HepG2 (cell line): ENCODE results near the gene MT1A. TPM values are rescaled to one million over a fixed set of nuclear protein-coding genes. Genes with fewer than 3 reads are reported as not detected.

Experiments
- CBFB ChIP-seq: sonication (generic); formaldehyde crosslinking; IDR thresholded peaks from 2 replicates; pipeline ENCODE4 v1.4.0; 2020; ENCODE audit warnings: missing genetic modification reagents
- EED ChIP-seq: sonication (generic); formaldehyde crosslinking; IDR thresholded peaks from 2 replicates; pipeline ENCODE4 v1.5.0; 2020; ENCODE audit warnings: mild to moderate bottlenecking, missing genetic modification reagents
- HOXA3 ChIP-seq: sonication (generic); formaldehyde crosslinking; IDR thresholded peaks from 2 replicates; pipeline ENCODE4 v1.5.0; 2020; ENCODE audit warnings: missing genetic modification reagents
- MTA1 ChIP-seq: sonication (generic); formaldehyde crosslinking; IDR thresholded peaks from 2 replicates; pipeline ENCODE4 v1.4.0; 2020; ENCODE audit warnings: missing genetic modification reagents, mild to moderate bottlenecking, borderline replicate concordance
- MYNN ChIP-seq: sonication (generic); formaldehyde crosslinking; IDR thresholded peaks from 2 replicates; pipeline ENCODE4 v1.4.0; 2020; ENCODE audit warnings: mild to moderate bottlenecking, low read depth, missing genetic modification reagents
- RARG ChIP-seq: sonication (generic); formaldehyde crosslinking; IDR thresholded peaks from 2 replicates; pipeline ENCODE4 v1.4.0; 2020; ENCODE audit warnings: low read depth, mild to moderate bottlenecking, missing genetic modification reagents
- RBFOX2 ChIP-seq: fragments of 200-400 bp; formaldehyde crosslinking; IDR thresholded peaks from 2 replicates; pipeline ENCODE4 v1.6.1; 2017; ENCODE audit warnings: low read depth, mild to moderate bottlenecking, low read length
- SP140L ChIP-seq: sonication (generic); formaldehyde crosslinking; IDR thresholded peaks from 2 replicates; pipeline ENCODE4 v1.4.0; 2020; ENCODE audit warnings: missing genetic modification reagents, borderline replicate concordance
- TEAD3 ChIP-seq: optimal IDR thresholded peaks from 2 replicates; pipeline ENCODE3; 2016; ENCODE audit warnings: borderline replicate concordance
- TOPORS ChIP-seq: sonication (generic); formaldehyde crosslinking; IDR thresholded peaks from 2 replicates; pipeline ENCODE4 v1.8.0; 2023; ENCODE audit warnings: mild to moderate bottlenecking, missing genetic modification reagents
- ZNF10 ChIP-seq: sonication (generic); formaldehyde crosslinking; IDR thresholded peaks from 2 replicates; pipeline ENCODE4 v1.4.0; 2020; ENCODE audit warnings: mild to moderate bottlenecking, low read depth, missing genetic modification reagents, borderline replicate concordance
- ZNF253 ChIP-seq: sonication (generic); formaldehyde crosslinking; IDR thresholded peaks from 2 replicates; pipeline ENCODE4 v1.8.0; 2022; ENCODE audit warnings: mild to moderate bottlenecking, missing genetic modification reagents, borderline replicate concordance
- polyA plus RNA-seq, 8 experiments: library from polyadenylated mRNA; depleted of rRNA in 3 of 8; stranded (reverse) in 7 of 8; unstranded in 1 of 8; fragments of >200 nt; fragmentation: Illumina TruSeq in 4 of 8; extraction: Trizol in 4 of 8; gene quantifications; 2 replicates each; pipeline versions ENCODE4 v1.2.1 to v1.2.3, GENCODE V29; 2011 to 2016; ENCODE audit warnings: low read depth in 4 of 8, missing spikeins in 1 of 8, mixed read lengths in 1 of 8; ENCODE audit not compliant: insufficient read depth in 1 of 8
- total RNA-seq, 5 experiments: library from RNA; depleted of rRNA; stranded (reverse); fragments of >200 nt; fragmentation: Illumina TruSeq; extraction: Trizol; gene quantifications; 2 replicates each; pipeline ENCODE4 v1.2.3, GENCODE V29; 2016; ENCODE audit warnings: low read depth in 1 of 5
- TF ChIP-seq, protein P1 (sequence below): sonication (generic); formaldehyde crosslinking; conservative IDR thresholded peaks from 2 replicates; pipeline ENCODE4 v1.4.0; 2020; ENCODE audit warnings: mild to moderate bottlenecking, missing genetic modification reagents, moderate library complexity
- TF ChIP-seq, protein P2 (sequence below): sonication (generic); formaldehyde crosslinking; IDR thresholded peaks from 2 replicates; pipeline ENCODE4 v1.5.1; 2020; ENCODE audit warnings: mild to moderate bottlenecking, missing genetic modification reagents, moderate library complexity
- TF ChIP-seq, protein P3 (sequence below): sonication (generic); formaldehyde crosslinking; IDR thresholded peaks from 2 replicates; pipeline ENCODE4 v1.9.0; 2022; ENCODE audit warnings: missing genetic modification reagents, mild to moderate bottlenecking, borderline replicate concordance
- TF ChIP-seq, protein P4 (sequence below): sonication (generic); formaldehyde crosslinking; IDR thresholded peaks from 2 replicates; pipeline ENCODE4 v1.5.0; 2020; ENCODE audit warnings: mild to moderate bottlenecking, missing genetic modification reagents
- TF ChIP-seq, protein P5 (sequence below): IDR thresholded peaks from 2 replicates; pipeline ENCODE4 v1.6.1; 2018; ENCODE audit warnings: missing genetic modification reagents, mild to moderate bottlenecking, missing compliant biosample characterization

The MT1A gene
- total and polyA plus RNA-seq, 2 of the 13 experiments (the other 11 are each of a cell fraction or from before 2014, with no cell fraction given), result 8.3 to 10.4 TPM

DNA sequence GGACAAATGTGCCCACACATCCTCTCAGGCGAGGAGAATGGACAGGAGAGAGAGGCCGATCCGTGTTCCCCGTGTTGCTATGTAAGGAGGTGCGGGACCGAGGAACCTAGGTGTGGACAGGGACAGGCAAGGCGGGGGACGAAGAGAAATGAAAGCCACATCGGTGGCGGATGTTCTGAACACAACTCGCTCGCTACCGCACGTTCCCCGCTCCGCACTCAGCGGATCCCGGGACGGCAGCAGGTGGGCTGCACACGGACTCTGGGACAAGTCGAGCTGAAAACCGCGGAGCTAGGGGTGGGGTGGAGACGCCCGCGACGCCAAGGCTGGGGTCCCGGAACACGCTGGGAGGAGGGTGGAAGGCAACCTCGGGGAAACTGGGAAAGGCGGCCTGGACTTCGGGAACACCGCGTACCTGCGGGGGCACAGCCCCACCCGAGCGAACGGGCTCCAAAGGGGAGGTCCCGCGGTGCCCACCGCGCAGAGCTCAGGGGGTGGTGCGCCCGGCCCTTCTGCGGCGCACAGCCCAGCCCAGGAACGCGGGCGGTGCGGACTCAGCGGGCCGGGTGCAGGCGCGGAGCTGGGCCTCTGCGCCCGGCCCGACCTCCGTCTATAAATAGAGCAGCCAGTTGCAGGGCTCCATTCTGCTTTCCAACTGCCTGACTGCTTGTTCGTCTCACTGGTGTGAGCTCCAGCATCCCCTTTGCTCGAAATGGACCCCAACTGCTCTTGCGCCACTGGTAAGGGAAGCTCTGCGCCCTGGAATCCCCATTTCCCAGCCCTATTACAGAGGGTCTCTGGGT is 13.1 kb upstream of the MT1A start, which contains the start of gene MT1E (continued):
- TF ChIP-seq, protein P1, sequence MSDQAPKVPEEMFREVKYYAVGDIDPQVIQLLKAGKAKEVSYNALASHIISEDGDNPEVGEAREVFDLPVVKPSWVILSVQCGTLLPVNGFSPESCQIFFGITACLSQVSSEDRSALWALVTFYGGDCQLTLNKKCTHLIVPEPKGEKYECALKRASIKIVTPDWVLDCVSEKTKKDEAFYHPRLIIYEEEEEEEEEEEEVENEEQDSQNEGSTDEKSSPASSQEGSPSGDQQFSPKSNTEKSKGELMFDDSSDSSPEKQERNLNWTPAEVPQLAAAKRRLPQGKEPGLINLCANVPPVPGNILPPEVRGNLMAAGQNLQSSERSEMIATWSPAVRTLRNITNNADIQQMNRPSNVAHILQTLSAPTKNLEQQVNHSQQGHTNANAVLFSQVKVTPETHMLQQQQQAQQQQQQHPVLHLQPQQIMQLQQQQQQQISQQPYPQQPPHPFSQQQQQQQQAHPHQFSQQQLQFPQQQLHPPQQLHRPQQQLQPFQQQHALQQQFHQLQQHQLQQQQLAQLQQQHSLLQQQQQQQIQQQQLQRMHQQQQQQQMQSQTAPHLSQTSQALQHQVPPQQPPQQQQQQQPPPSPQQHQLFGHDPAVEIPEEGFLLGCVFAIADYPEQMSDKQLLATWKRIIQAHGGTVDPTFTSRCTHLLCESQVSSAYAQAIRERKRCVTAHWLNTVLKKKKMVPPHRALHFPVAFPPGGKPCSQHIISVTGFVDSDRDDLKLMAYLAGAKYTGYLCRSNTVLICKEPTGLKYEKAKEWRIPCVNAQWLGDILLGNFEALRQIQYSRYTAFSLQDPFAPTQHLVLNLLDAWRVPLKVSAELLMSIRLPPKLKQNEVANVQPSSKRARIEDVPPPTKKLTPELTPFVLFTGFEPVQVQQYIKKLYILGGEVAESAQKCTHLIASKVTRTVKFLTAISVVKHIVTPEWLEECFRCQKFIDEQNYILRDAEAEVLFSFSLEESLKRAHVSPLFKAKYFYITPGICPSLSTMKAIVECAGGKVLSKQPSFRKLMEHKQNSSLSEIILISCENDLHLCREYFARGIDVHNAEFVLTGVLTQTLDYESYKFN (CRISPR knock-in tag), result 0 out of 2 replicates have a peak, but pooled peaks have one; percentile 5
- TF ChIP-seq RARG (CRISPR knock-in tag) (no peak), ZNF10 (CRISPR knock-in tag) (no peak), MYNN (CRISPR knock-in tag) (no peak), RBFOX2 (peak; percentile 91), TEAD3 (CRISPR knock-in tag) (no peak), HOXA3 (CRISPR knock-in tag) (peak; percentile 52; the same call in 1 of the 2 replicates), MTA1 (CRISPR knock-in tag) (peak; percentile 33; the same call in 1 of the 2 replicates), CBFB (CRISPR knock-in tag) (peak; percentile 49; the same call in 1 of the 2 replicates), ZNF253 (CRISPR knock-in tag) (no peak), TOPORS (CRISPR knock-in tag) (peak; percentile 74; the same call in 1 of the 2 replicates), SP140L (CRISPR knock-in tag) (no peak), EED (CRISPR knock-in tag) (peak; percentile 93)
- TF ChIP-seq, protein P2, sequence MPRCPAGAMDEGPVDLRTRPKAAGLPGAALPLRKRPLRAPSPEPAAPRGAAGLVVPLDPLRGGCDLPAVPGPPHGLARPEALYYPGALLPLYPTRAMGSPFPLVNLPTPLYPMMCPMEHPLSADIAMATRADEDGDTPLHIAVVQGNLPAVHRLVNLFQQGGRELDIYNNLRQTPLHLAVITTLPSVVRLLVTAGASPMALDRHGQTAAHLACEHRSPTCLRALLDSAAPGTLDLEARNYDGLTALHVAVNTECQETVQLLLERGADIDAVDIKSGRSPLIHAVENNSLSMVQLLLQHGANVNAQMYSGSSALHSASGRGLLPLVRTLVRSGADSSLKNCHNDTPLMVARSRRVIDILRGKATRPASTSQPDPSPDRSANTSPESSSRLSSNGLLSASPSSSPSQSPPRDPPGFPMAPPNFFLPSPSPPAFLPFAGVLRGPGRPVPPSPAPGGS (CRISPR knock-in tag), result peak; percentile 36
- TF ChIP-seq, protein P3, sequence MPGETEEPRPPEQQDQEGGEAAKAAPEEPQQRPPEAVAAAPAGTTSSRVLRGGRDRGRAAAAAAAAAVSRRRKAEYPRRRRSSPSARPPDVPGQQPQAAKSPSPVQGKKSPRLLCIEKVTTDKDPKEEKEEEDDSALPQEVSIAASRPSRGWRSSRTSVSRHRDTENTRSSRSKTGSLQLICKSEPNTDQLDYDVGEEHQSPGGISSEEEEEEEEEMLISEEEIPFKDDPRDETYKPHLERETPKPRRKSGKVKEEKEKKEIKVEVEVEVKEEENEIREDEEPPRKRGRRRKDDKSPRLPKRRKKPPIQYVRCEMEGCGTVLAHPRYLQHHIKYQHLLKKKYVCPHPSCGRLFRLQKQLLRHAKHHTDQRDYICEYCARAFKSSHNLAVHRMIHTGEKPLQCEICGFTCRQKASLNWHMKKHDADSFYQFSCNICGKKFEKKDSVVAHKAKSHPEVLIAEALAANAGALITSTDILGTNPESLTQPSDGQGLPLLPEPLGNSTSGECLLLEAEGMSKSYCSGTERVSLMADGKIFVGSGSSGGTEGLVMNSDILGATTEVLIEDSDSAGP, result peak; percentile 86
- TF ChIP-seq, protein P4, sequence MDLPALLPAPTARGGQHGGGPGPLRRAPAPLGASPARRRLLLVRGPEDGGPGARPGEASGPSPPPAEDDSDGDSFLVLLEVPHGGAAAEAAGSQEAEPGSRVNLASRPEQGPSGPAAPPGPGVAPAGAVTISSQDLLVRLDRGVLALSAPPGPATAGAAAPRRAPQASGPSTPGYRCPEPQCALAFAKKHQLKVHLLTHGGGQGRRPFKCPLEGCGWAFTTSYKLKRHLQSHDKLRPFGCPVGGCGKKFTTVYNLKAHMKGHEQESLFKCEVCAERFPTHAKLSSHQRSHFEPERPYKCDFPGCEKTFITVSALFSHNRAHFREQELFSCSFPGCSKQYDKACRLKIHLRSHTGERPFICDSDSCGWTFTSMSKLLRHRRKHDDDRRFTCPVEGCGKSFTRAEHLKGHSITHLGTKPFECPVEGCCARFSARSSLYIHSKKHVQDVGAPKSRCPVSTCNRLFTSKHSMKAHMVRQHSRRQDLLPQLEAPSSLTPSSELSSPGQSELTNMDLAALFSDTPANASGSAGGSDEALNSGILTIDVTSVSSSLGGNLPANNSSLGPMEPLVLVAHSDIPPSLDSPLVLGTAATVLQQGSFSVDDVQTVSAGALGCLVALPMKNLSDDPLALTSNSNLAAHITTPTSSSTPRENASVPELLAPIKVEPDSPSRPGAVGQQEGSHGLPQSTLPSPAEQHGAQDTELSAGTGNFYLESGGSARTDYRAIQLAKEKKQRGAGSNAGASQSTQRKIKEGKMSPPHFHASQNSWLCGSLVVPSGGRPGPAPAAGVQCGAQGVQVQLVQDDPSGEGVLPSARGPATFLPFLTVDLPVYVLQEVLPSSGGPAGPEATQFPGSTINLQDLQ (CRISPR knock-in tag), result peak; percentile 91; the same call in 1 of the 2 replicates
- TF ChIP-seq, protein P5, sequence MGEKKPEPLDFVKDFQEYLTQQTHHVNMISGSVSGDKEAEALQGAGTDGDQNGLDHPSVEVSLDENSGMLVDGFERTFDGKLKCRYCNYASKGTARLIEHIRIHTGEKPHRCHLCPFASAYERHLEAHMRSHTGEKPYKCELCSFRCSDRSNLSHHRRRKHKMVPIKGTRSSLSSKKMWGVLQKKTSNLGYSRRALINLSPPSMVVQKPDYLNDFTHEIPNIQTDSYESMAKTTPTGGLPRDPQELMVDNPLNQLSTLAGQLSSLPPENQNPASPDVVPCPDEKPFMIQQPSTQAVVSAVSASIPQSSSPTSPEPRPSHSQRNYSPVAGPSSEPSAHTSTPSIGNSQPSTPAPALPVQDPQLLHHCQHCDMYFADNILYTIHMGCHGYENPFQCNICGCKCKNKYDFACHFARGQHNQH (CRISPR knock-in tag), result peak; percentile 72
